ENCODE measurements around the gene ADGRG3. TPM values are rescaled to one million over a fixed set of nuclear protein-coding genes. Genes with fewer than 3 reads are reported as not detected.

The ADGRG3 gene
- total and polyA plus RNA-seq, 2 of the 8 experiments (the other 6 are each of a cell fraction or from before 2014, with no cell fraction given): 0.28 to 0.98 TPM

GRCh38 chr16:57639172-57639887 is 28.8 kb upstream of the ADGRG3 start:
- Histone ChIP-seq H3K14ac (ENCODE audit: insufficient read length) (no peak overlapping the region), H3K4me3 (ENCODE audit: extremely low read depth in 1 of 4, insufficient read depth in 2 of 4, low read depth in 3 of 4, low read length in 4 of 4) (peak overlapping the region in 1 of 4 experiments; percentile 18; a peak in 2 of 8 replicates), H3K23ac (ENCODE audit: insufficient read length) (no peak overlapping the region), H3K9ac (replicated peaks in 1 of 4; ENCODE audit: extremely low read depth in 1 of 4, low read depth in 3 of 4, low read length in 3 of 4) (no peak overlapping the region), H2AFZ (ENCODE audit: low read length) (no peak overlapping the region), H4K5ac (ENCODE audit: insufficient read length, low read depth, low read length) (no peak overlapping the region), H3K9me3 (ENCODE audit: insufficient read depth in 2 of 2, low read depth in 1 of 2, low read length in 1 of 2) (no peaks in the 10 kb centered on the region; a peak in 2 of 4 replicates), H3K27me3 (replicated peaks in 1 of 4; ENCODE audit: control insufficient read depth in 3 of 4, extremely low read depth in 1 of 4, insufficient read depth in 3 of 4, low read length in 3 of 4) (peaks cover 0 to 6% (median 4%) of the 10 kb centered on the region in 4 experiments; a peak in 5 of 7 replicates), H2BK15ac (ENCODE audit: low read length) (no peak overlapping the region), H4K8ac (ENCODE audit: extremely low read depth, insufficient read depth, low read length) (no peak overlapping the region), H3K36me3 (ENCODE audit: control insufficient read depth in 2 of 4, insufficient read depth in 4 of 4, low read length in 3 of 4) (no peaks in the 10 kb centered on the region; a peak in 1 of 8 replicates), H2BK120ac (replicated peaks; ENCODE audit: low read depth, low read length) (no peak overlapping the region), H4K20me1 (replicated peaks in 1 of 2; ENCODE audit: control insufficient read depth in 1 of 2, insufficient read depth in 2 of 2, low read length in 2 of 2) (peaks cover 0 to 6% of the 10 kb centered on the region in 2 experiments), H4K91ac (replicated peaks; ENCODE audit: insufficient read length, low read length) (no peak overlapping the region), H3K4me1 (replicated peaks in 1 of 4; ENCODE audit: control insufficient read depth in 3 of 4, insufficient read depth in 4 of 4, low read length in 3 of 4) (peaks cover 0 to 3% (median 1%) of the 10 kb centered on the region in 4 experiments; a peak in 4 of 7 replicates), H2BK5ac (ENCODE audit: low read depth, low read length) (no peak overlapping the region), H3K4me2 (ENCODE audit: insufficient read depth in 1 of 2, low read depth in 2 of 2, low read length in 2 of 2) (peak overlapping the region; percentile 40 to 61; a peak in 3 of 4 replicates), H3K79me2 (ENCODE audit: control insufficient read depth in 1 of 2, insufficient read depth in 2 of 2, low read length in 2 of 2) (no peaks in the 10 kb centered on the region), H3K79me1 (ENCODE audit: low read depth, low read length) (no peaks in the 10 kb centered on the region; the same call in 1 of the 2 replicates), H2AK5ac (ENCODE audit: low read depth, low read length) (no peak overlapping the region), H3K23me2 (ENCODE audit: low read depth, low read length) (no peaks in the 10 kb centered on the region; the same call in 1 of the 2 replicates), H3K27ac (ENCODE audit: low read depth, low read length) (no peak overlapping the region), H3K4ac (replicated peaks; ENCODE audit: insufficient read length, low read depth, low read length) (no peak overlapping the region), H2BK20ac (ENCODE audit: low read length) (no peak overlapping the region), H2BK12ac (ENCODE audit: low read depth, low read length) (no peak overlapping the region), H3K56ac (replicated peaks; ENCODE audit: insufficient read length, low read depth, low read length) (no peak overlapping the region), H3K18ac (ENCODE audit: extremely low read depth, low read length) (no peak overlapping the region)
- WGBS, 2 experiments (ENCODE audit: extremely low coverage in 1 of 2, insufficient coverage in 1 of 2, insufficient read length in 1 of 2, insufficient replicate concordance in 2 of 2, low coverage in 1 of 2, low lambda C conversion rate in 2 of 2, missing lambda C conversion rate in 1 of 2): 27% methylated on average over 19 of the region's 23 CpGs; no CpG with 5 or more reads in 1 of the 2 experiments
- DNase-seq (ENCODE audit: low read depth in 1 of 2, low spot score in 2 of 2) (peak in 1 of 2 experiments; percentile 84), FAIRE-seq (peak; percentile 52)
- CTCF ChIA-PET (ENCODE audit: partially characterized antibody): interaction anchor here (0.6 to 9.2 kb wide), 19 partner anchors 8 to 692 kb away, joined by 3 to 104 read pairs (median 4); partner anchors contain the start of genes ADGRG1 and KATNB1
- POLR2A ChIA-PET (ENCODE audit: partially characterized antibody): interaction anchor here (0.7 to 3.1 kb wide), 6 partner anchors 12 to 193 kb away, joined by 3 to 11 read pairs (median 4); partner anchors contain the start of genes ADGRG1 and KATNB1
- TF ChIP-seq JUND (IDR thresholded peaks at IDR 0.05; ENCODE audit: low read length): peak; percentile 43; the same call in 1 of the 2 replicates
- no peak for TF ChIP-seq EP300 (IDR thresholded peaks at IDR 0.05; ENCODE audit: borderline replicate concordance in 1 of 2, low read depth in 2 of 2, low read length in 2 of 2)
- no peak for TF ChIP-seq ASH2L (IDR thresholded peaks at IDR 0.05; ENCODE audit: low read length)
- TF ChIP-seq SIRT6 (IDR thresholded peaks at IDR 0.05; ENCODE audit: low read length): no peak
- 0 out of 2 replicates have a peak, but pooled peaks have one; percentile 12 for TF ChIP-seq TCF12 (IDR thresholded peaks at IDR 0.05; ENCODE audit: low read depth, low read length)
- TF ChIP-seq SAP30 (IDR thresholded peaks at IDR 0.05; ENCODE audit: insufficient read depth, insufficient replicate concordance, low read length): peak; percentile 30
- TF ChIP-seq SIN3A (conservative IDR thresholded peaks at IDR 0.05 in 1 of 2, IDR thresholded peaks at IDR 0.05 in 1 of 2; ENCODE audit: low read depth in 1 of 2, low read length in 2 of 2): peak; percentile 94 to 98
- no peak for TF ChIP-seq POU5F1 (IDR thresholded peaks at IDR 0.05; ENCODE audit: low read depth, low read length)
- no peak for TF ChIP-seq BRCA1 (IDR thresholded peaks at IDR 0.05; ENCODE audit: low read depth, low read length)
- TF ChIP-seq TEAD4 (IDR thresholded peaks at IDR 0.05; ENCODE audit: low read depth, low read length): no peak
